WERI-Rb-1 (cell line): ENCODE results near the gene PTGDS.
"Not testable (repeated sequence)": the region's sequence is repeated elsewhere in the genome, so short reads cannot be mapped to it uniquely, and the experiment has no call there.

Experiments
- DNase-seq: peaks from one replicate; pipeline ENCODE4 v3.0.0-alpha.2; 2020
- H3K27ac ChIP-seq: fragments of 250-450 bp; sonication (Bioruptor Pico); 2 replicates; pipeline ENCODE4 v1.5.1; 2020; ENCODE audit warnings: mild to moderate bottlenecking, moderate library complexity
- H3K27me3 ChIP-seq: fragments of 250-450 bp; sonication (Bioruptor Pico); 2 replicates; pipeline ENCODE4 v1.5.1; 2021; ENCODE audit warnings: mild to moderate bottlenecking, low read depth, moderate library complexity; ENCODE audit not compliant: insufficient read depth, severe bottlenecking
- H3K36me3 ChIP-seq: fragments of 250-450 bp; sonication (Bioruptor Pico); 2 replicates; pipeline ENCODE4 v1.5.1; 2020; ENCODE audit warnings: mild to moderate bottlenecking, moderate library complexity
- H3K4me3 ChIP-seq: 2 replicates; pipeline ENCODE4 v1.5.1; 2011; ENCODE audit warnings: low read depth, mild to moderate bottlenecking, control low read depth, low read length
- H3K9me3 ChIP-seq: fragments of 250-450 bp; sonication (Bioruptor Pico); 2 replicates; pipeline ENCODE4 v1.5.1; 2021; ENCODE audit warnings: mild to moderate bottlenecking, moderate library complexity; ENCODE audit not compliant: severe bottlenecking
- CTCF ChIP-seq: IDR thresholded peaks from 2 replicates; pipeline ENCODE4 v1.5.1; 2011; ENCODE audit warnings: low read depth, mild to moderate bottlenecking, control low read depth, inconsistent platforms, low read length

The PTGDS gene

GRCh38 chr9:137004285-137004684, 27.0 kb downstream of the PTGDS start:
- DNase-seq = peak; percentile 55
- H3K27me3 ChIP-seq, H3K36me3 ChIP-seq, H3K27ac ChIP-seq, H3K4me3 ChIP-seq, H3K9me3 ChIP-seq: not testable (repeated sequence)
- TF ChIP-seq CTCF = peak; percentile 32; the same call in 1 of the 2 replicates

- no peak overlapping the region for H3K27ac ChIP-seq
- H3K36me3 ChIP-seq = peaks cover 7% of the 10 kb centered on the region
- no peaks in the 10 kb centered on the region for H3K27me3 ChIP-seq
- no peak overlapping the region for H3K4me3 ChIP-seq
- peaks cover 2% of the 10 kb centered on the region for H3K9me3 ChIP-seq
- DNase-seq = no peak
- TF ChIP-seq CTCF = no peak
Measured at GRCh38 chr9:137006116-137007003, 29.1 kb downstream of the PTGDS start.

- H3K36me3 ChIP-seq = peaks cover 11% of the 10 kb centered on the region
- peak overlapping the region; percentile 62 for H3K27ac ChIP-seq
- H3K4me3 ChIP-seq = no peak overlapping the region
- H3K9me3 ChIP-seq = peaks cover 2% of the 10 kb centered on the region
- no peak for DNase-seq
- no peak for TF ChIP-seq CTCF
- H3K27me3 ChIP-seq = no peaks in the 10 kb centered on the region
Measured at GRCh38 chr9:137007108-137007815, 30.0 kb downstream of the PTGDS start.

GRCh38 chr9:137007816-137008270, 30.5 kb downstream of the PTGDS start:
- Histone ChIP-seq H3K27me3 (no peaks in the 10 kb centered on the region), H3K27ac (peak overlapping the region; percentile 62), H3K9me3 (peaks cover 2% of the 10 kb centered on the region), H3K4me3 (no peak overlapping the region), H3K36me3 (peaks cover 14% of the 10 kb centered on the region)
- peak; percentile 58 for DNase-seq
- no peak for TF ChIP-seq CTCF

GRCh38 chr9:137008312-137008711, 31.0 kb downstream of the PTGDS start:
- peaks cover 2% of the 10 kb centered on the region for H3K9me3 ChIP-seq
- no peaks in the 10 kb centered on the region for H3K27me3 ChIP-seq
- TF ChIP-seq CTCF = no peak
- H3K27ac ChIP-seq = peak overlapping the region; percentile 29; the same call in 1 of the 2 replicates
- H3K4me3 ChIP-seq = no peak overlapping the region
- no peak for DNase-seq
- peaks cover 14% of the 10 kb centered on the region for H3K36me3 ChIP-seq
